ENCODE measurements around the gene MFGE8. TPM values are rescaled to one million over a fixed set of nuclear protein-coding genes. Genes with fewer than 3 reads are reported as not detected.

The MFGE8 gene
- total RNA-seq, 2 donors from 2014 or later, result 284 to 598 TPM

DNA sequence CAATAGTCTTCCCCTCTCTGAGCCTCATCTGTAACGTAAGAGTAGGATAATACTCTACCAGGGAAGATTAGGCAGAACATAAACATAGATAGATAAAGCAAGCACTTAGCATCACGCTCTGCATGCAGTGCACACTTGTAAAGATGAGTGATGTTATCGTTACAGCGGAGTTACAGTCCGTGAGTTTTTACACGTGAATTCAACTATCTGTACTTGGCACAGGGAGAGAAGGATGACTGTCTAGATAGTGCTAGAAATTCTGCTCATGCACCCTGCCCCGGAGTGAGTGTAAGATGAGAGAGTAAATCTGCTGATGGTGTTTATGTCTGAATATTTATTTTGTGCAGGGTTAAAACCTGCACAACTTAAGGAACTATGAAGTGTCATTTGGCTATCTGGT, 53.6 kb downstream of the MFGE8 start:
- H3K27ac ChIP-seq (ENCODE audit: low read depth, low read length), result no peak overlapping the region
- WGBS, 2 experiments (ENCODE audit: insufficient coverage in 1 of 2, insufficient read length in 1 of 2), result 87 to 89% methylated on average over 7 of the region's 7 CpGs
- peaks cover 7% of the 10 kb centered on the region for H3K9me3 ChIP-seq (ENCODE audit: control insufficient read depth, low read length)
- H3K27me3 ChIP-seq (ENCODE audit: control insufficient read depth, insufficient read depth, low read length, poor library complexity, severe bottlenecking), result no peaks in the 10 kb centered on the region
- TF ChIP-seq, protein P1, sequence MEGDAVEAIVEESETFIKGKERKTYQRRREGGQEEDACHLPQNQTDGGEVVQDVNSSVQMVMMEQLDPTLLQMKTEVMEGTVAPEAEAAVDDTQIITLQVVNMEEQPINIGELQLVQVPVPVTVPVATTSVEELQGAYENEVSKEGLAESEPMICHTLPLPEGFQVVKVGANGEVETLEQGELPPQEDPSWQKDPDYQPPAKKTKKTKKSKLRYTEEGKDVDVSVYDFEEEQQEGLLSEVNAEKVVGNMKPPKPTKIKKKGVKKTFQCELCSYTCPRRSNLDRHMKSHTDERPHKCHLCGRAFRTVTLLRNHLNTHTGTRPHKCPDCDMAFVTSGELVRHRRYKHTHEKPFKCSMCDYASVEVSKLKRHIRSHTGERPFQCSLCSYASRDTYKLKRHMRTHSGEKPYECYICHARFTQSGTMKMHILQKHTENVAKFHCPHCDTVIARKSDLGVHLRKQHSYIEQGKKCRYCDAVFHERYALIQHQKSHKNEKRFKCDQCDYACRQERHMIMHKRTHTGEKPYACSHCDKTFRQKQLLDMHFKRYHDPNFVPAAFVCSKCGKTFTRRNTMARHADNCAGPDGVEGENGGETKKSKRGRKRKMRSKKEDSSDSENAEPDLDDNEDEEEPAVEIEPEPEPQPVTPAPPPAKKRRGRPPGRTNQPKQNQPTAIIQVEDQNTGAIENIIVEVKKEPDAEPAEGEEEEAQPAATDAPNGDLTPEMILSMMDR (conservative IDR thresholded peaks at IDR 0.05), result no peak
- DNase-seq, result no peak
- H3K9ac ChIP-seq (ENCODE audit: extremely low read depth, low read length, poor library complexity, severe bottlenecking), result no peak overlapping the region
- peaks cover 8% of the 10 kb centered on the region for H3K9me3 Mint-ChIP-seq
- H3K27ac Mint-ChIP-seq, result no peak overlapping the region
- H3K4me1 ChIP-seq (ENCODE audit: control insufficient read depth, insufficient read depth, low read length), result no peaks in the 10 kb centered on the region
- no peak overlapping the region for H3K4me3 Mint-ChIP-seq
- no peaks in the 10 kb centered on the region for H3K4me1 Mint-ChIP-seq
- peaks cover 13% of the 10 kb centered on the region for H3K27me3 Mint-ChIP-seq (ENCODE audit: insufficient read depth)
- H3K36me3 ChIP-seq (ENCODE audit: control insufficient read depth, insufficient read depth, low read length), result no peaks in the 10 kb centered on the region
- H3K36me3 Mint-ChIP-seq (ENCODE audit: low read depth), result no peaks in the 10 kb centered on the region
- no peak overlapping the region for H3K4me3 ChIP-seq (ENCODE audit: low read length)

DNA sequence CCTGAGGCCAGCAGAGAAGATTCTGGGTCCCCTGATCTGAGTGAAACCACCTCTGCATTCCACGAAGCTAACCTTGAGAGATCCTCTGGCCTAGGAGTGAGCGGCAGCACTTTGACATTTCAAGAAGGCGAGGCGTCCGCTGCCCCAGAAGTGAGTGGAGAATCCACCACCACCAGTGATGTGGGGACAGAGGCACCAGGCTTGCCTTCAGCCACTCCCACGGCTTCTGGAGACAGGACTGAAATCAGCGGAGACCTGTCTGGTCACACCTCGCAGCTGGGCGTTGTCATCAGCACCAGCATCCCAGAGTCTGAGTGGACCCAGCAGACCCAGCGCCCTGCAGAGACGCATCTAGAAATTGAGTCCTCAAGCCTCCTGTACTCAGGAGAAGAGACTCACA, 54.2 kb downstream of the MFGE8 start:
- Mint-ChIP-seq H3K27me3 (ENCODE audit: insufficient read depth) (peaks cover 13% of the 10 kb centered on the region), H3K36me3 (ENCODE audit: low read depth) (no peaks in the 10 kb centered on the region), H3K4me1 (no peaks in the 10 kb centered on the region), H3K27ac (no peak overlapping the region), H3K4me3 (no peak overlapping the region), H3K9me3 (peaks cover 13% of the 10 kb centered on the region)
- Histone ChIP-seq H3K36me3 (ENCODE audit: control insufficient read depth, insufficient read depth, low read length) (no peaks in the 10 kb centered on the region), H3K4me1 (ENCODE audit: control insufficient read depth, insufficient read depth, low read length) (no peaks in the 10 kb centered on the region), H3K9ac (ENCODE audit: extremely low read depth, low read length, poor library complexity, severe bottlenecking) (no peak overlapping the region), H3K27ac (ENCODE audit: low read depth, low read length) (no peak overlapping the region), H3K27me3 (ENCODE audit: control insufficient read depth, insufficient read depth, low read length, poor library complexity, severe bottlenecking) (no peaks in the 10 kb centered on the region), H3K9me3 (ENCODE audit: control insufficient read depth, low read length) (peaks cover 13% of the 10 kb centered on the region), H3K4me3 (ENCODE audit: low read length) (no peak overlapping the region)
- WGBS, 2 experiments (ENCODE audit: insufficient coverage in 1 of 2, insufficient read length in 1 of 2), result 90 to 96% methylated on average over 11 of the region's 11 CpGs
- TF ChIP-seq, protein P1 (conservative IDR thresholded peaks at IDR 0.05), result no peak
- no peak for DNase-seq

DNA sequence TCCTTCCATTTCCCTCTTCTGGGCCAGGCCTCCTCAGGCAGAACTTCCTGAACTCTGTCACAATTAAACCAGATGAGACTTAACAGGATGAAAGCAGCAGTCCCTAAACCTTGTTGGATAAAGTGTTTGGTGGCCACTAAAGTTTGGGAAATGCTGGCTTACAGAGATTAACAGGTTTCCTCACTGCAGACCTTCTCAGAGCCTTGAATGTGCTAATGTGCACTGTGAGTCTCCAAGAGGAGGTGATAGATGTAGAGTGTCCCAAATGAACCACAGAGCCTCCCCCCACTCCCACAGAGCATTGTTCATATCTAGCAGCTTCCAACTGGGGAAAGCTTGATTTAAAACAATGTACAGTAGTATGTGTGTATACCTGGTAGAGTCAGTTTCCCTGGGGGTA, 60.7 kb downstream of the MFGE8 start:
- Mint-ChIP-seq H3K9me3 (peaks cover 17% of the 10 kb centered on the region), H3K27ac (no peak overlapping the region), H3K27me3 (ENCODE audit: insufficient read depth) (peaks cover 18% of the 10 kb centered on the region), H3K4me3 (no peak overlapping the region), H3K36me3 (ENCODE audit: low read depth) (no peaks in the 10 kb centered on the region), H3K4me1 (no peaks in the 10 kb centered on the region)
- Histone ChIP-seq H3K9ac (ENCODE audit: extremely low read depth, low read length, poor library complexity, severe bottlenecking) (no peak overlapping the region), H3K36me3 (ENCODE audit: control insufficient read depth, insufficient read depth, low read length) (no peaks in the 10 kb centered on the region), H3K9me3 (ENCODE audit: control insufficient read depth, low read length) (peaks cover 16% of the 10 kb centered on the region), H3K4me3 (ENCODE audit: low read length) (no peak overlapping the region), H3K4me1 (ENCODE audit: control insufficient read depth, insufficient read depth, low read length) (no peaks in the 10 kb centered on the region), H3K27me3 (ENCODE audit: control insufficient read depth, insufficient read depth, low read length, poor library complexity, severe bottlenecking) (peaks cover 6% of the 10 kb centered on the region), H3K27ac (ENCODE audit: low read depth, low read length) (no peak overlapping the region)
- no peak for DNase-seq
- TF ChIP-seq, protein P1 (conservative IDR thresholded peaks at IDR 0.05), result no peak
